ENCODE data around the gene ZNF629. TPM values are rescaled to one million over a fixed set of nuclear protein-coding genes. Genes with fewer than 3 reads are reported as not detected.
"Not testable (repeated sequence)": the region's sequence is repeated elsewhere in the genome, so short reads cannot be mapped to it uniquely, and the experiment has no call there.

ZNF629 gene
- total and polyA plus RNA-seq, 2 experiments from 2014 or later: 4.1 to 20.3 TPM

DNA sequence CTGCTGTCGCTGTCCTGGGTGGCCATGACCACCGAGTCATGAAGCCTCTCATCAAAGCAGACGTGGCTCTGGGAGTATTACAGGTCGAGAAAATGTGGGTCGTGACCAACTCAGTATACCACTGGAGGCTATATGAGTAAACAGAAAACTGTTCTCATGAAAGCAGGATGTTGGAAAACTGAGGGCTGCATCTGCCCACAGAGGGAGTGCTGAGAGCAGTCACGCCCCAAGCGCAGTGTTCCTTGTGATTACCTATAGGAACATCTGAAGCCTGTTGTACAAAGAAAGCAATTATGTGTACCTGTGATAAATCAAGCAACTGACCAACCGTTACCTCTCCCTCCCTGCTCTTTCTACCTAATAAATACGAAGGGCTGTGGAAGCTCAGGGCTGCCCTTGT lies 34.4 kb upstream of the ZNF629 start:
- not testable (repeated sequence) for H3K36me3 Mint-ChIP-seq (ENCODE audit: low read depth); DNase-seq (ENCODE audit: low spot score); H3K27me3 ChIP-seq (ENCODE audit: insufficient read depth); H3K9me2 ChIP-seq (ENCODE audit: insufficient read depth); H3K4me1 ChIP-seq (ENCODE audit: insufficient read depth); H2AFZ ChIP-seq; H3K4me3 Mint-ChIP-seq; H4K20me1 ChIP-seq (replicated peaks; ENCODE audit: insufficient read depth); H3K27me3 Mint-ChIP-seq (ENCODE audit: insufficient read depth, low read depth, poor library complexity); H3K79me2 ChIP-seq (replicated peaks; ENCODE audit: insufficient read depth); H3K27ac Mint-ChIP-seq; H3K36me3 ChIP-seq (ENCODE audit: insufficient read depth); H3K9me3 Mint-ChIP-seq; H3K4me3 ChIP-seq; H3K4me2 ChIP-seq; ATAC-seq; H3K4me1 Mint-ChIP-seq; H3F3A ChIP-seq (replicated peaks; ENCODE audit: low read depth); H3K27ac ChIP-seq (ENCODE audit: low read depth)

DNA sequence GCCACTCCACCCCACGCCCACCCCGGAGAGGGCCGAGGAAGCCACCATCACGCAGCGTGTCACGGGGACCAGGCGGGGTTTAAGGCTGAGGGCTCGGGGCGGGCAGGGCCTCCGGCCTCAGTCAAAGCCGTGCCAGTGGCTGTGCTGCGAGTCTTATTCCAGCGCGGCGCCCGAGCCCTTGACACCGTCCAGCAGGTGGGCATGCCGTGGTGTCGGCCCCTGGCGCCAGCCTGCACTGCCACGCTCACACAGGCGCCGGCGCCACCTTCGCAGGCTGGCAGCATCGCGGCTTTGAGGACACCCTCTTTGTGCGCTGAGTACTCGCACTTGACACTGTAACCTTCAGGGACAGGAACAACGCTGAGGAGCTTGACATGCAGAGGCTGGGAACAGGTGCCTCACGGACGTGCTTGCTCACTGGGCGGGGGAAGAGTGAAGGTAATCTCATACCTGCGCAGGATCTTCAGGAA lies 34.0 kb upstream of the ZNF629 start:
- ATAC-seq (no peak; the same call in 2 of the 3 replicates), DNase-seq (ENCODE audit: low spot score) (no peak)
- Mint-ChIP-seq H3K36me3 (ENCODE audit: low read depth) (no peaks in the 10 kb centered on the region), H3K4me3 (no peak overlapping the region), H3K27me3 (ENCODE audit: insufficient read depth, low read depth, poor library complexity) (peaks cover 6% of the 10 kb centered on the region), H3K27ac (no peak overlapping the region), H3K9me3 (no peaks in the 10 kb centered on the region; the same call in 2 of the 3 replicates), H3K4me1 (no peaks in the 10 kb centered on the region)
- no peaks in the 10 kb centered on the region for H4K20me1 ChIP-seq (replicated peaks; ENCODE audit: insufficient read depth)
- no peaks in the 10 kb centered on the region for H3K4me1 ChIP-seq (ENCODE audit: insufficient read depth)
- H3K27me3 ChIP-seq (ENCODE audit: insufficient read depth): no peaks in the 10 kb centered on the region
- H3F3A ChIP-seq (replicated peaks; ENCODE audit: low read depth): no peaks in the 10 kb centered on the region
- H3K4me3 ChIP-seq: no peak overlapping the region
- no peak overlapping the region for H2AFZ ChIP-seq
- no peaks in the 10 kb centered on the region for H3K79me2 ChIP-seq (replicated peaks; ENCODE audit: insufficient read depth)
- no peaks in the 10 kb centered on the region for H3K9me2 ChIP-seq (ENCODE audit: insufficient read depth)
- no peak overlapping the region for H3K27ac ChIP-seq (ENCODE audit: low read depth)
- no peak overlapping the region for H3K4me2 ChIP-seq
- H3K36me3 ChIP-seq (ENCODE audit: insufficient read depth): no peaks in the 10 kb centered on the region
- TF ChIP-seq NANOG (IDR thresholded peaks at IDR 0.05; ENCODE audit: borderline replicate concordance) (no peak), EZH2phosphoT487 (IDR thresholded peaks at IDR 0.05; ENCODE audit: unreplicated experiment) (no peak), STAT1 (IDR thresholded peaks at IDR 0.05; ENCODE audit: unreplicated experiment) (no peak), CREB1 (CRISPR knock-in tag; IDR thresholded peaks at IDR 0.05; ENCODE audit: low read depth) (no peak), ZNF114 (CRISPR knock-in tag; IDR thresholded peaks at IDR 0.05) (no peak), EZH2 (IDR thresholded peaks at IDR 0.05; ENCODE audit: low read depth, unreplicated experiment) (no peak)
- TF ChIP-seq, protein P1, sequence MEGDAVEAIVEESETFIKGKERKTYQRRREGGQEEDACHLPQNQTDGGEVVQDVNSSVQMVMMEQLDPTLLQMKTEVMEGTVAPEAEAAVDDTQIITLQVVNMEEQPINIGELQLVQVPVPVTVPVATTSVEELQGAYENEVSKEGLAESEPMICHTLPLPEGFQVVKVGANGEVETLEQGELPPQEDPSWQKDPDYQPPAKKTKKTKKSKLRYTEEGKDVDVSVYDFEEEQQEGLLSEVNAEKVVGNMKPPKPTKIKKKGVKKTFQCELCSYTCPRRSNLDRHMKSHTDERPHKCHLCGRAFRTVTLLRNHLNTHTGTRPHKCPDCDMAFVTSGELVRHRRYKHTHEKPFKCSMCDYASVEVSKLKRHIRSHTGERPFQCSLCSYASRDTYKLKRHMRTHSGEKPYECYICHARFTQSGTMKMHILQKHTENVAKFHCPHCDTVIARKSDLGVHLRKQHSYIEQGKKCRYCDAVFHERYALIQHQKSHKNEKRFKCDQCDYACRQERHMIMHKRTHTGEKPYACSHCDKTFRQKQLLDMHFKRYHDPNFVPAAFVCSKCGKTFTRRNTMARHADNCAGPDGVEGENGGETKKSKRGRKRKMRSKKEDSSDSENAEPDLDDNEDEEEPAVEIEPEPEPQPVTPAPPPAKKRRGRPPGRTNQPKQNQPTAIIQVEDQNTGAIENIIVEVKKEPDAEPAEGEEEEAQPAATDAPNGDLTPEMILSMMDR (conservative IDR thresholded peaks at IDR 0.05; ENCODE audit: low read depth in 2 of 2): no peak
- TF ChIP-seq, protein P2, sequence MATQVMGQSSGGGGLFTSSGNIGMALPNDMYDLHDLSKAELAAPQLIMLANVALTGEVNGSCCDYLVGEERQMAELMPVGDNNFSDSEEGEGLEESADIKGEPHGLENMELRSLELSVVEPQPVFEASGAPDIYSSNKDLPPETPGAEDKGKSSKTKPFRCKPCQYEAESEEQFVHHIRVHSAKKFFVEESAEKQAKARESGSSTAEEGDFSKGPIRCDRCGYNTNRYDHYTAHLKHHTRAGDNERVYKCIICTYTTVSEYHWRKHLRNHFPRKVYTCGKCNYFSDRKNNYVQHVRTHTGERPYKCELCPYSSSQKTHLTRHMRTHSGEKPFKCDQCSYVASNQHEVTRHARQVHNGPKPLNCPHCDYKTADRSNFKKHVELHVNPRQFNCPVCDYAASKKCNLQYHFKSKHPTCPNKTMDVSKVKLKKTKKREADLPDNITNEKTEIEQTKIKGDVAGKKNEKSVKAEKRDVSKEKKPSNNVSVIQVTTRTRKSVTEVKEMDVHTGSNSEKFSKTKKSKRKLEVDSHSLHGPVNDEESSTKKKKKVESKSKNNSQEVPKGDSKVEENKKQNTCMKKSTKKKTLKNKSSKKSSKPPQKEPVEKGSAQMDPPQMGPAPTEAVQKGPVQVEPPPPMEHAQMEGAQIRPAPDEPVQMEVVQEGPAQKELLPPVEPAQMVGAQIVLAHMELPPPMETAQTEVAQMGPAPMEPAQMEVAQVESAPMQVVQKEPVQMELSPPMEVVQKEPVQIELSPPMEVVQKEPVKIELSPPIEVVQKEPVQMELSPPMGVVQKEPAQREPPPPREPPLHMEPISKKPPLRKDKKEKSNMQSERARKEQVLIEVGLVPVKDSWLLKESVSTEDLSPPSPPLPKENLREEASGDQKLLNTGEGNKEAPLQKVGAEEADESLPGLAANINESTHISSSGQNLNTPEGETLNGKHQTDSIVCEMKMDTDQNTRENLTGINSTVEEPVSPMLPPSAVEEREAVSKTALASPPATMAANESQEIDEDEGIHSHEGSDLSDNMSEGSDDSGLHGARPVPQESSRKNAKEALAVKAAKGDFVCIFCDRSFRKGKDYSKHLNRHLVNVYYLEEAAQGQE (IDR thresholded peaks at IDR 0.05; ENCODE audit: unreplicated experiment): no peak
- TF ChIP-seq, protein P3, sequence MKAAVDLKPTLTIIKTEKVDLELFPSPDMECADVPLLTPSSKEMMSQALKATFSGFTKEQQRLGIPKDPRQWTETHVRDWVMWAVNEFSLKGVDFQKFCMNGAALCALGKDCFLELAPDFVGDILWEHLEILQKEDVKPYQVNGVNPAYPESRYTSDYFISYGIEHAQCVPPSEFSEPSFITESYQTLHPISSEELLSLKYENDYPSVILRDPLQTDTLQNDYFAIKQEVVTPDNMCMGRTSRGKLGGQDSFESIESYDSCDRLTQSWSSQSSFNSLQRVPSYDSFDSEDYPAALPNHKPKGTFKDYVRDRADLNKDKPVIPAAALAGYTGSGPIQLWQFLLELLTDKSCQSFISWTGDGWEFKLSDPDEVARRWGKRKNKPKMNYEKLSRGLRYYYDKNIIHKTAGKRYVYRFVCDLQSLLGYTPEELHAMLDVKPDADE (IDR thresholded peaks at IDR 0.05): no peak
- TF ChIP-seq, protein P4, sequence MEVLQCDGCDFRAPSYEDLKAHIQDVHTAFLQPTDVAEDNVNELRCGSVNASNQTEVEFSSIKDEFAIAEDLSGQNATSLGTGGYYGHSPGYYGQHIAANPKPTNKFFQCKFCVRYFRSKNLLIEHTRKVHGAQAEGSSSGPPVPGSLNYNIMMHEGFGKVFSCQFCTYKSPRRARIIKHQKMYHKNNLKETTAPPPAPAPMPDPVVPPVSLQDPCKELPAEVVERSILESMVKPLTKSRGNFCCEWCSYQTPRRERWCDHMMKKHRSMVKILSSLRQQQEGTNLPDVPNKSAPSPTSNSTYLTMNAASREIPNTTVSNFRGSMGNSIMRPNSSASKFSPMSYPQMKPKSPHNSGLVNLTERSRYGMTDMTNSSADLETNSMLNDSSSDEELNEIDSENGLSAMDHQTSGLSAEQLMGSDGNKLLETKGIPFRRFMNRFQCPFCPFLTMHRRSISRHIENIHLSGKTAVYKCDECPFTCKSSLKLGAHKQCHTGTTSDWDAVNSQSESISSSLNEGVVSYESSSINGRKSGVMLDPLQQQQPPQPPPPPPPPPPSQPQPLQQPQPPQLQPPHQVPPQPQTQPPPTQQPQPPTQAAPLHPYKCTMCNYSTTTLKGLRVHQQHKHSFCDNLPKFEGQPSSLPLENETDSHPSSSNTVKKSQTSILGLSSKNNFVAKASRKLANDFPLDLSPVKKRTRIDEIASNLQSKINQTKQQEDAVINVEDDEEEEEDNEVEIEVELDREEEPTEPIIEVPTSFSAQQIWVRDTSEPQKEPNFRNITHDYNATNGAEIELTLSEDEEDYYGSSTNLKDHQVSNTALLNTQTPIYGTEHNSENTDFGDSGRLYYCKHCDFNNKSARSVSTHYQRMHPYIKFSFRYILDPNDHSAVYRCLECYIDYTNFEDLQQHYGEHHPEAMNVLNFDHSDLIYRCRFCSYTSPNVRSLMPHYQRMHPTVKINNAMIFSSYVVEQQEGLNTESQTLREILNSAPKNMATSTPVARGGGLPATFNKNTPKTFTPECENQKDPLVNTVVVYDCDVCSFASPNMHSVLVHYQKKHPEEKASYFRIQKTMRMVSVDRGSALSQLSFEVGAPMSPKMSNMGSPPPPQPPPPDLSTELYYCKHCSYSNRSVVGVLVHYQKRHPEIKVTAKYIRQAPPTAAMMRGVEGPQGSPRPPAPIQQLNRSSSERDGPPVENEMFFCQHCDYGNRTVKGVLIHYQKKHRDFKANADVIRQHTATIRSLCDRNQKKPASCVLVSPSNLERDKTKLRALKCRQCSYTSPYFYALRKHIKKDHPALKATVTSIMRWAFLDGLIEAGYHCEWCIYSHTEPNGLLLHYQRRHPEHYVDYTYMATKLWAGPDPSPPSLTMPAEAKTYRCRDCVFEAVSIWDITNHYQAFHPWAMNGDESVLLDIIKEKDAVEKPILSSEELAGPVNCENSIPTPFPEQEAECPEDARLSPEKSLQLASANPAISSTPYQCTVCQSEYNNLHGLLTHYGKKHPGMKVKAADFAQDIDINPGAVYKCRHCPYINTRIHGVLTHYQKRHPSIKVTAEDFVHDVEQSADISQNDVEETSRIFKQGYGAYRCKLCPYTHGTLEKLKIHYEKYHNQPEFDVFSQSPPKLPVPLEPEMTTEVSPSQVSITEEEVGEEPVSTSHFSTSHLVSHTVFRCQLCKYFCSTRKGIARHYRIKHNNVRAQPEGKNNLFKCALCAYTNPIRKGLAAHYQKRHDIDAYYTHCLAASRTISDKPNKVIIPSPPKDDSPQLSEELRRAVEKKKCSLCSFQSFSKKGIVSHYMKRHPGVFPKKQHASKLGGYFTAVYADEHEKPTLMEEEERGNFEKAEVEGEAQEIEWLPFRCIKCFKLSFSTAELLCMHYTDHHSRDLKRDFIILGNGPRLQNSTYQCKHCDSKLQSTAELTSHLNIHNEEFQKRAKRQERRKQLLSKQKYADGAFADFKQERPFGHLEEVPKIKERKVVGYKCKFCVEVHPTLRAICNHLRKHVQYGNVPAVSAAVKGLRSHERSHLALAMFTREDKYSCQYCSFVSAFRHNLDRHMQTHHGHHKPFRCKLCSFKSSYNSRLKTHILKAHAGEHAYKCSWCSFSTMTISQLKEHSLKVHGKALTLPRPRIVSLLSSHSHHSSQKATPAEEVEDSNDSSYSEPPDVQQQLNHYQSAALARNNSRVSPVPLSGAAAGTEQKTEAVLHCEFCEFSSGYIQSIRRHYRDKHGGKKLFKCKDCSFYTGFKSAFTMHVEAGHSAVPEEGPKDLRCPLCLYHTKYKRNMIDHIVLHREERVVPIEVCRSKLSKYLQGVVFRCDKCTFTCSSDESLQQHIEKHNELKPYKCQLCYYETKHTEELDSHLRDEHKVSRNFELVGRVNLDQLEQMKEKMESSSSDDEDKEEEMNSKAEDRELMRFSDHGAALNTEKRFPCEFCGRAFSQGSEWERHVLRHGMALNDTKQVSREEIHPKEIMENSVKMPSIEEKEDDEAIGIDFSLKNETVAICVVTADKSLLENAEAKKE (CRISPR knock-in tag; IDR thresholded peaks at IDR 0.05): no peak
